Psoas muscle (tissue), 8 donors: ENCODE data around the gene SPECC1L. TPM values are rescaled to one million over a fixed set of nuclear protein-coding genes. Genes with fewer than 3 reads are reported as not detected.
"Not testable (repeated sequence)": the region's sequence is repeated elsewhere in the genome, so short reads cannot be mapped to it uniquely, and the experiment has no call there.

Source experiments
- ATAC-seq, 4 donors: fragments of 200-7000 bp; cut with Tn5 transposase; one replicate each; pipeline ENCODE4 v1.9.1; 2020; ENCODE audit warnings: moderate library complexity in 3 of 4, mild to moderate bottlenecking in 2 of 4
- DNase-seq, 2 donors: peaks; one replicate each; pipeline ENCODE4 v3.0.0-alpha.2; 2020
- H3K27ac ChIP-seq: fragments of 200-600 bp; one replicate; pipeline ENCODE4 v1.8.0; 2022
- H3K27me3 ChIP-seq, 3 donors: fragments of 200-600 bp in 1 of 3; one replicate each; pipeline versions ENCODE4 v1.6.1 to v1.8.0; 2013 to 2022; ENCODE audit warnings: low read length in 2 of 3, mild to moderate bottlenecking in 2 of 3, moderate library complexity in 1 of 3; ENCODE audit not compliant: insufficient read depth in 3 of 3
- H3K36me3 ChIP-seq, 2 donors: fragments of 200-600 bp in 1 of 2; one replicate each; pipeline versions ENCODE4 v1.6.1 to v1.8.0; 2013 to 2022; ENCODE audit warnings: low read depth in 1 of 2, mild to moderate bottlenecking in 1 of 2, moderate library complexity in 1 of 2; ENCODE audit not compliant: insufficient read depth in 1 of 2
- H3K4me1 ChIP-seq: fragments of 200-600 bp; one replicate; pipeline ENCODE4 v1.8.0; 2022
- H3K4me3 ChIP-seq: fragments of 200-600 bp; one replicate; pipeline ENCODE4 v1.8.0; 2022; ENCODE audit warnings: mild to moderate bottlenecking
- H3K9me3 ChIP-seq: fragments of 200-600 bp; one replicate; pipeline ENCODE4 v1.8.0; 2022
- CTCF ChIP-seq: fragments of 200-600 bp; IDR thresholded peaks from one replicate; pipeline ENCODE4 v1.8.0; 2022; ENCODE audit warnings: antibody characterized with exemption
- WGBS, 3 donors: extraction: QIAGEN DNeasy Blood & Tissue Kit; methylation state at CpG; one replicate each; pipeline versions ENCODE4 v1.1.6 to v1.1.7; 2013; 5-methylcytosine and 5-hydroxymethylcytosine counted together
- intact Hi-C, 2 donors: fragments of 100-400 bp; cut with DNase I; formaldehyde crosslinking; loops; one replicate each; pipeline versions ENCODE4 v1.11.0 to v1.14.2; 2022
- polyA plus RNA-seq, 3 donors: library from polyadenylated mRNA; stranded (reverse); fragments of 200-250 nt; gene quantifications; one replicate each; pipeline ENCODE4 v1.2.3, GENCODE V29; 2013
- total RNA-seq, 4 donors: library from RNA; stranded (reverse); fragmentation: NEBNext Ultra II Directional in 2 of 4; extraction: Animal tissue kit (Norgen Biotek cat#: 25700) in 2 of 4; gene quantifications; one replicate each; pipeline versions ENCODE4 v1.2.1 to v1.2.4, GENCODE V29; 2021 to 2023
- donor health status: healthy with polysubstance abuse.
- donor health status: DM: no; HTN: no; CAD: no; lungs with moderate emphysema.
- donor health status: Bipolar disorder and iron deficiency.
- donor health status: healthy.
- donor health status: DM: yes; HTN: yes; CAD: no.
- donor health status: DM: no; HTN: no; CAD: no.
- donor health status: DM: no; HTN: no; CAD: no.
- donor health status: DM: yes; HTN: yes; CAD: no.

SPECC1L gene
- total and polyA plus RNA-seq, 7 donors, result 6.8 to 29.9 (median 23.6) TPM

- H3K4me3 ChIP-seq, result no peak overlapping the region
- H3K27ac ChIP-seq, result no peak overlapping the region
- no peaks in the 10 kb centered on the region for H3K4me1 ChIP-seq
- no peaks in the 10 kb centered on the region for H3K36me3 ChIP-seq
- intact Hi-C loops, result loop anchor here in 1 of 2 donors (5.0 kb wide), 1 partner anchor 45 kb away; no protein-coding TSS in a partner anchor
- TF ChIP-seq CTCF, result no peak
- ATAC-seq, result no peak
- H3K9me3 ChIP-seq, result no peaks in the 10 kb centered on the region
- H3K27me3 ChIP-seq, result peaks cover 0 to 2% (median 0%) of the 10 kb centered on the region in 3 donors
- WGBS, 3 donors, result 90 to 92% (median 90%) methylated on average over 15 of the region's 15 CpGs
- no peak for DNase-seq
Observed at GRCh38 chr22:24232725-24233124, 37.9 kb upstream of the SPECC1L start.

- whole genome bisulfite sequencing, 3 donors, result 96 to 100% (median 97%) methylated on average over 13 of the region's 13 CpGs
- no peaks in the 10 kb centered on the region for H3K36me3 ChIP-seq
- intact Hi-C loops, result loop anchor here in 1 of 2 donors (5.0 kb wide), 1 partner anchor 46 kb away; no protein-coding TSS in a partner anchor
- H3K27me3 ChIP-seq, result no peaks in the 10 kb centered on the region
- H3K4me3 ChIP-seq, result no peak overlapping the region
- DNase-seq, result no peak
- H3K4me1 ChIP-seq, result no peaks in the 10 kb centered on the region
- no peak overlapping the region for H3K27ac ChIP-seq
- ATAC-seq, result no peak
- no peak for TF ChIP-seq CTCF
- no peaks in the 10 kb centered on the region for H3K9me3 ChIP-seq
Observed at GRCh38 chr22:24233235-24233634, 37.4 kb upstream of the SPECC1L start.

GRCh38 chr22:24233816-24234215, 36.8 kb upstream of the SPECC1L start:
- no peak overlapping the region for H3K4me3 ChIP-seq
- no peak overlapping the region for H3K27ac ChIP-seq
- H3K27me3 ChIP-seq, result no peaks in the 10 kb centered on the region
- ATAC-seq, result no peak
- intact Hi-C loops, result loop anchor here in 1 of 2 donors (5.0 kb wide), 1 partner anchor 47 kb away; no protein-coding TSS in a partner anchor
- no peak for DNase-seq
- no peaks in the 10 kb centered on the region for H3K9me3 ChIP-seq
- no peaks in the 10 kb centered on the region for H3K36me3 ChIP-seq
- no peaks in the 10 kb centered on the region for H3K4me1 ChIP-seq
- WGBS, 3 donors, result 79 to 92% (median 84%) methylated on average over 14 of the region's 14 CpGs
- no peak for TF ChIP-seq CTCF

GRCh38 chr22:24235315-24235714, 35.3 kb upstream of the SPECC1L start:
- ATAC-seq, result no peak
- Histone ChIP-seq H3K4me3 (no peak overlapping the region), H3K27ac (no peak overlapping the region), H3K4me1 (no peaks in the 10 kb centered on the region), H3K9me3 (no peaks in the 10 kb centered on the region), H3K27me3 (no peaks in the 10 kb centered on the region), H3K36me3 (no peaks in the 10 kb centered on the region)
- TF ChIP-seq CTCF, result no peak
- no peak for DNase-seq
- intact Hi-C loops, result no loop called here
- WGBS, 3 donors, result 82 to 92% (median 85%) methylated on average over 4 of the region's 4 CpGs

GRCh38 chr22:24236656-24237055, 34.0 kb upstream of the SPECC1L start:
- Histone ChIP-seq H3K27ac (no peak overlapping the region), H3K27me3 (no peaks in the 10 kb centered on the region), H3K4me1 (no peaks in the 10 kb centered on the region), H3K4me3 (no peak overlapping the region), H3K36me3 (no peaks in the 10 kb centered on the region), H3K9me3 (no peaks in the 10 kb centered on the region)
- no peak for TF ChIP-seq CTCF
- ATAC-seq (no peak), DNase-seq (no peak)
- intact Hi-C loops, result no loop called here
- WGBS, 3 donors, result 70 to 91% (median 85%) methylated on average over 4 of the region's 4 CpGs

GRCh38 chr22:24238101-24238694, 32.4 kb upstream of the SPECC1L start:
- WGBS, 3 donors, result 94 to 97% (median 94%) methylated on average over 13 of the region's 13 CpGs
- intact Hi-C loops, H3K4me1 ChIP-seq, H3K36me3 ChIP-seq, ATAC-seq, H3K9me3 ChIP-seq, DNase-seq, H3K27ac ChIP-seq, H3K27me3 ChIP-seq, H3K4me3 ChIP-seq: not testable (repeated sequence)
